ENCODE results near the gene SORCS3.

Gene SORCS3

DNA sequence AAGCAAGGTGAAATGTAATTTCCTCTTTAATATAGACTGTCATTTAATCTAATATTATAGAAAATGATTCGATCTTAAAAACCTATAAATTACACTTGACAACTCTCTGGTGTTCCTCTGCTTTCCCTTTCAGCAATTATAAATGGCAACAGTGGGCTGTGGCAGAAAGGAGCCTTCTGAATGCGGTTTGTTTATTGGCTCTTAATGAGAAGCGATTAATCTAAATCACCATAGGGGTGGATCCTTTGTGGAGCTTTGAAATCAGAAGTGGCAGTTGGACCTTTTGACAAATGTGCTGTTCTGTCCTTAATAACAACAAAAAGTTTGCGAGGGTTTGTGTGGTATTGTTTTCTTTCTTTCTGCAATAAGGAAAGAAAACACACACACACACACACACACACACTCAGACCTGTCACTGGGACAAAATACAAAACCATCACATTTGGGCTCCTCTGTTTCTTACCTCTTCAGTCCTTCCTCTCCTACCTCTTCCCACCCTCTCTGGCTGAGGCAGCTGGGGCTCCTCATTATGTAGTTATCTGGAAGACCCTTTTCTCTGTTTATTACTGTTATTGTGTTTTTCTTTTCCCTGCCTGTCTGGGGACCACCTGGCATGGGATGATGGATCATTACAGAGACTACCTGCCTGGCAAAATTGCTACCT lies 316.2 kb downstream of the SORCS3 start:
- no peak overlapping the region for H3K4me3 ChIP-seq (ENCODE audit: low read depth, low read length)
- TF ChIP-seq CTCF (IDR thresholded peaks at IDR 0.05; ENCODE audit: low read depth, low read length, missing control alignments) = no peak
- no peak for DNase-seq (ENCODE audit: low read depth)

DNA sequence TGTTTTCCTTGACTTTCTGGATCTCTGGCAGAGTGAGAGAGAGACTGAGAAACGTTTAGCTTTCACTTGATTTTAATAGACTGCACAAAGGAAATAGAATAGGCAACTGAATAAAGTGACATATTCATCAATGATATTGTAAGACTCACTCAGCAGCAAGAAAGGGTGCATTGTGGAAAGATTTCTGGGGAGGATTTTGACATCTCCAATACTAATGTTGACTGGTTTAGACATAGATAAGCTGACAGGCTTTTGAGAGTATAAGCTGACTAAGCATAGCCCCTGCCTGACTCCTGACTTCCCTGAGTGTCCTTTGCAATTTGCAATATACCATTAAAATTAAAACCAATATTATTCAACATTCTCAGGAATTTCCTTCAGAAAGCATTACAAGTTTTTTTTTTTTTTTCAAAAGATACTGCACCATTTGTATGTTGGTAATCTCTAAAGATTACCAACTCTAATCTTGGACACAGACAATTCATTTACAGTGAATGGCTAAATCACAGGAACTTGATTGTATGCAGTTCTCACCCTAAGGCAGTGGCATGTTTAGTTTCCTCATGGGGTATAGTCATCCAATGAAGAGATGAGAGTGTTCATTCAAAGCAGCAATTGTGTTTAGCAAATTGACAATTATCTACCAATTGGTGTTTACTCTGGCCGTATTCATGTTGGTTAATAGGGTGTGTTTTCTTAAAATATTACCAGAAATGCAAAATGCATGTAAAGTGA lies 325.6 kb downstream of the SORCS3 start:
- TF ChIP-seq CTCF (IDR thresholded peaks at IDR 0.05; ENCODE audit: low read depth, low read length, missing control alignments) = no peak
- no peak overlapping the region for H3K4me3 ChIP-seq (ENCODE audit: low read depth, low read length)
- DNase-seq (ENCODE audit: low read depth) = no peak

DNA sequence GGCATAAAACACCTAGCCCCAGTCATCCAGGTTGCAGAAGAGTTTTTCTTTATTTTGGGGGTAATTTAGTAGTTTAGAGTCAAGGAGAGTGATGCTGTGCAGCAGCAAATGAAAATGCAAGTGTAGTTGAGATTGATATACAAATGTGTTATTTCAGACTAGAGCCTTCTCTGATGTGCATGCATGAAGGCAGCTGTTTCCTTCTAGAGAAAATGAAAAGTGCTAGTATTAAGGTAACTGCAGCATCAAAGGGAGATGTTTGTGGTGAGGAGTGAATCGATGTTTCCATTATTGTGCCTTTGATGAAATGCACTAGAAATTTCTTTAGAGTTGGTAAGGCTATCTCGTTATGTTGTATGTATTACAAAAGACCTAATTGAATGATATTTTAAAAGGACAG lies 339.3 kb downstream of the SORCS3 start:
- H3K4me3 ChIP-seq (ENCODE audit: low read depth, low read length) = no peak overlapping the region
- TF ChIP-seq CTCF (IDR thresholded peaks at IDR 0.05; ENCODE audit: low read depth, low read length, missing control alignments) = no peak
- no peak for DNase-seq (ENCODE audit: low read depth)

- H3K4me3 ChIP-seq (ENCODE audit: low read depth, low read length) = no peak overlapping the region
- DNase-seq (ENCODE audit: low read depth) = no peak
- TF ChIP-seq CTCF (IDR thresholded peaks at IDR 0.05; ENCODE audit: low read depth, low read length, missing control alignments) = no peak
These were observed 340.9 kb downstream of the SORCS3 start for GRCh38 chr10:104981995-104982394.

DNA sequence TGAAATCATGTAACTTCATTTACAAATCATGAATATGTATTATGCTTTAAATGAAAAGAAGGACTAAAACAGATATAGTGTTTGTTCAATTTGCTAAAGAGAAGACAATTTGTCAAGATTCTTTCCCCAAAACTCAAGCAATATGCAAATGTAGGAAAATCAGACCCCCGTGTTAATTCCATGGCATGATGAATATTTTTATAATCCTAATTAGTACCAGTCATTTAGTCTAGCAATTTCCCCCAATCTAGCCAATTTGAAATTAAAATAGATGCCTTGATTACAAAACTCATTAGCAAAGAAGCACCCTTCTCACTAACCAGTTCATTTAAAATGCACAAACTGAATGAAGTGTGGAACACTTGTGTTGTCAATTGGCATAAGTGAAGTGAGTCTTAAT lies 347.6 kb downstream of the SORCS3 start:
- no peak for DNase-seq (ENCODE audit: low read depth)
- no peak overlapping the region for H3K4me3 ChIP-seq (ENCODE audit: low read depth, low read length)
- no peak for TF ChIP-seq CTCF (IDR thresholded peaks at IDR 0.05; ENCODE audit: low read depth, low read length, missing control alignments)

GRCh38 chr10:104989880-104990279 lies 348.8 kb downstream of the SORCS3 start:
- H3K4me3 ChIP-seq (ENCODE audit: low read depth, low read length) = no peak overlapping the region
- no peak for DNase-seq (ENCODE audit: low read depth)
- TF ChIP-seq CTCF (IDR thresholded peaks at IDR 0.05; ENCODE audit: low read depth, low read length, missing control alignments) = no peak

DNA sequence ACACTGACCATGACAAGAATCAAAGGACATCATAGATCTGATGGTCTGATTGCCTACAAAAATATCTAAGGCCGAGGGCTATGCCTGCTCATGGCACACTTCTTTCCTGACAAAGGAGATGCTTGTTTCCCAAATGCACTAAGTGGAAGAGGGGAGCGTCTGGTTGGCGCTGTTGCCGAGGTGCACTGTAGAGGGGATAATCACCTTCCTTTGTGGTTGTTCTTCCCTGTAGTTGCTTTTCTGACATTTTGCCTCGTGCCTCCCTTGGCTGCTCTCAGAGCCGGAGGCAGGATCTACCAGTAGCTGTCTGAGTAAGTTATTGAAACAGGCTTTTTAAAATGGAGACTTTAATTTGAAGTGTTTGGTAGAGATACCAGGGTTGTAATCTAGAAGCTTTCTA lies 352.0 kb downstream of the SORCS3 start:
- H3K4me3 ChIP-seq (ENCODE audit: low read depth, low read length) = no peak overlapping the region
- no peak for DNase-seq (ENCODE audit: low read depth)
- TF ChIP-seq CTCF (IDR thresholded peaks at IDR 0.05; ENCODE audit: low read depth, low read length, missing control alignments) = no peak

All from GM12864 (cell line).